Mammary epithelial cell (primary cell): ENCODE measurements around the gene CDC42EP2.

Source experiments
- EZH2 ChIP-seq: IDR thresholded peaks from 2 replicates; pipeline ENCODE4 v1.6.1; 2012; ENCODE audit warnings: low read length, inconsistent platforms, borderline replicate concordance
- TF ChIP-seq, protein P1 (sequence below), 2 donors: IDR thresholded peaks in 1 of 2; conservative IDR thresholded peaks in 1 of 2; 2 replicates each; pipeline ENCODE4 v1.5.1; 2011 to 2012; ENCODE audit warnings: inconsistent platforms in 2 of 2, low read length in 2 of 2, mild to moderate bottlenecking in 2 of 2, control low read depth in 1 of 2, low read depth in 1 of 2; ENCODE audit not compliant: insufficient read depth in 1 of 2; ENCODE audit errors: extremely low read depth in 1 of 2

DNA sequence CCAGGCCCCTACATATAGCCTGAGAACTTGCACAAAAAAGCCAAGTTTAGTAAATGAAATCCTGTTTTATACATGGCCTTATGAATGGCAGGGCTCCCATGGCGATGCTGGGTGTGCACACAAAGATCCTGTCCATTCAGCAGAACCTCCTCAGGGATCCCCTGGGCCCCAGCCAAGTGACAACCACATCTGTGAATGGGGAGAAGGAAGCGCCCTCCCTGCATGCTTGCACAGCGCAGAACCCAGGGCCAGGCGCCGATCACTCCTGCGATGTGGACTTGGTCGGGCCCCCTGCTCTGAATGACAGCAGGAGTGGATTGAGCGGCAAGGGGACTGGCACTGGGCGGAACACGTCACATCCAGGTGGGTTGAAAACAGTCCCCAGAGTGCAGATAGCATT lies 4.5 kb upstream of the CDC42EP2 start:
- TF ChIP-seq, protein P1, sequence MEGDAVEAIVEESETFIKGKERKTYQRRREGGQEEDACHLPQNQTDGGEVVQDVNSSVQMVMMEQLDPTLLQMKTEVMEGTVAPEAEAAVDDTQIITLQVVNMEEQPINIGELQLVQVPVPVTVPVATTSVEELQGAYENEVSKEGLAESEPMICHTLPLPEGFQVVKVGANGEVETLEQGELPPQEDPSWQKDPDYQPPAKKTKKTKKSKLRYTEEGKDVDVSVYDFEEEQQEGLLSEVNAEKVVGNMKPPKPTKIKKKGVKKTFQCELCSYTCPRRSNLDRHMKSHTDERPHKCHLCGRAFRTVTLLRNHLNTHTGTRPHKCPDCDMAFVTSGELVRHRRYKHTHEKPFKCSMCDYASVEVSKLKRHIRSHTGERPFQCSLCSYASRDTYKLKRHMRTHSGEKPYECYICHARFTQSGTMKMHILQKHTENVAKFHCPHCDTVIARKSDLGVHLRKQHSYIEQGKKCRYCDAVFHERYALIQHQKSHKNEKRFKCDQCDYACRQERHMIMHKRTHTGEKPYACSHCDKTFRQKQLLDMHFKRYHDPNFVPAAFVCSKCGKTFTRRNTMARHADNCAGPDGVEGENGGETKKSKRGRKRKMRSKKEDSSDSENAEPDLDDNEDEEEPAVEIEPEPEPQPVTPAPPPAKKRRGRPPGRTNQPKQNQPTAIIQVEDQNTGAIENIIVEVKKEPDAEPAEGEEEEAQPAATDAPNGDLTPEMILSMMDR (conservative IDR thresholded peaks at IDR 0.05 in 1 of 2, IDR thresholded peaks at IDR 0.05 in 1 of 2; ENCODE audit: extremely low read depth in 1 of 2, insufficient read depth in 1 of 2, low read depth in 1 of 2, low read length in 2 of 2), result no peak
- no peak for TF ChIP-seq EZH2
